ENCODE measurements around the gene SSTR5.

DNA sequence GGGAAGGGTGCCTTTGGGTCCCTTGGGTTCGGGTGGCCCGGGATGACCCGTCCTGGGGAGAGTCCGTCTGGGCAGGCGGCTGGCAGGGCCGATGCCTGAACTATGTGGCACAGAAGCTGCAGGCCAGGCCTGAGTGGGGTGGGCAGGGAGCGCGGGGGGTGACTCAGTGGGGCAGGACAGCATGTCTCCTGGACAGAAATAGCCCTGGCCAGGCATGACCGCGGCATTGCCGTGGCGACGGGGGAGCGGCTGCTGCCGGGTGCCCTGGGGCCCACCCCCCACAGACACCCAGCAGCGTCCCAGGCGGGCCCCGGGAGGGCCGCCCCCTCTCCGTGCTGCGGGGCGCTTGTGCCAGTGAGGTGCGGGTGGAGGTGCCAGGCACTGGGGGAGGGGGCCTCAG is 25.3 kb downstream of the SSTR5 start:
- no peak for TF ChIP-seq CTCF (IDR thresholded peaks at IDR 0.05)
- TF ChIP-seq EZH2 (IDR thresholded peaks at IDR 0.05; ENCODE audit: borderline replicate concordance, insufficient read depth, low read depth, low read length, poor library complexity, severe bottlenecking): no peak

Data from B cell (primary cell).